Muscle of arm (tissue), 12 donors: ENCODE data around the gene JADE3. TPM values are rescaled to one million over a fixed set of nuclear protein-coding genes. Genes with fewer than 3 reads are reported as not detected.

ENCODE experiments used
- DNase-seq: peaks from one replicate; pipeline ENCODE4 v3.0.0-alpha.2; 2013
- polyA plus RNA-seq, 12 donors: library from polyadenylated mRNA; unstranded; fragments of 120-200 nt; gene quantifications; one replicate each; pipeline ENCODE4 v1.2.1, GENCODE V29; 2013; ENCODE audit not compliant: insufficient read length in 12 of 12

Gene JADE3
- polyA plus RNA-seq, 12 donors = 4.4 to 7.0 (median 5.0) TPM; not detected in 1

- no peak for DNase-seq
These were observed 81.9 kb downstream of the JADE3 start for GRCh38 chrX:46994096-46994495.

- DNase-seq = no peak
These were observed 99.9 kb downstream of the JADE3 start for GRCh38 chrX:47012131-47012530.

GRCh38 chrX:47026198-47026597, 114.0 kb downstream of the JADE3 start:
- no peak for DNase-seq

- DNase-seq = peak; percentile 55
These were observed 118.1 kb downstream of the JADE3 start for GRCh38 chrX:47030339-47030738.

GRCh38 chrX:47047989-47048388, 135.8 kb downstream of the JADE3 start:
- no peak for DNase-seq

GRCh38 chrX:47059142-47059874, 147.1 kb downstream of the JADE3 start:
- DNase-seq = no peak

GRCh38 chrX:47060708-47061107, 148.5 kb downstream of the JADE3 start:
- no peak for DNase-seq

GRCh38 chrX:47061238-47061919, 149.2 kb downstream of the JADE3 start:
- no peak for DNase-seq

- no peak for DNase-seq
These were observed 151.0 kb downstream of the JADE3 start for GRCh38 chrX:47063179-47063578.

- DNase-seq = no peak
These were observed 156.0 kb downstream of the JADE3 start for GRCh38 chrX:47068214-47068613.

GRCh38 chrX:47068720-47069119, 156.5 kb downstream of the JADE3 start:
- no peak for DNase-seq

- no peak for DNase-seq
These were observed 166.2 kb downstream of the JADE3 start, which contains the start of gene RGN for GRCh38 chrX:47078129-47079043. RGN (plus strand) TSS chrX:47078443; CDS start chrX:47081145, 2,702 bp downstream.

GRCh38 chrX:47080215-47080914, 168.1 kb downstream of the JADE3 start:
- DNase-seq = no peak

- DNase-seq = no peak
These were observed 168.7 kb downstream of the JADE3 start for GRCh38 chrX:47080915-47081236.

- DNase-seq = no peak
These were observed 179.0 kb downstream of the JADE3 start for GRCh38 chrX:47091149-47091775.

GRCh38 chrX:47093248-47093647, 181.0 kb downstream of the JADE3 start:
- DNase-seq = no peak

GRCh38 chrX:47093860-47094259, 181.6 kb downstream of the JADE3 start:
- DNase-seq = no peak

- no peak for DNase-seq
These were observed 184.8 kb downstream of the JADE3 start for GRCh38 chrX:47097018-47097417.

GRCh38 chrX:47098338-47099094, 186.3 kb downstream of the JADE3 start:
- DNase-seq = no peak

GRCh38 chrX:47101206-47101605, 189.0 kb downstream of the JADE3 start:
- DNase-seq = no peak
